ENCODE measurements around the gene CALM3. TPM values are rescaled to one million over a fixed set of nuclear protein-coding genes. Genes with fewer than 3 reads are reported as not detected.

The CALM3 gene
- total and polyA plus RNA-seq, 2 of the 13 experiments (the other 11 are each of a cell fraction or from before 2014, with no cell fraction given): 239 to 258 TPM

DNA sequence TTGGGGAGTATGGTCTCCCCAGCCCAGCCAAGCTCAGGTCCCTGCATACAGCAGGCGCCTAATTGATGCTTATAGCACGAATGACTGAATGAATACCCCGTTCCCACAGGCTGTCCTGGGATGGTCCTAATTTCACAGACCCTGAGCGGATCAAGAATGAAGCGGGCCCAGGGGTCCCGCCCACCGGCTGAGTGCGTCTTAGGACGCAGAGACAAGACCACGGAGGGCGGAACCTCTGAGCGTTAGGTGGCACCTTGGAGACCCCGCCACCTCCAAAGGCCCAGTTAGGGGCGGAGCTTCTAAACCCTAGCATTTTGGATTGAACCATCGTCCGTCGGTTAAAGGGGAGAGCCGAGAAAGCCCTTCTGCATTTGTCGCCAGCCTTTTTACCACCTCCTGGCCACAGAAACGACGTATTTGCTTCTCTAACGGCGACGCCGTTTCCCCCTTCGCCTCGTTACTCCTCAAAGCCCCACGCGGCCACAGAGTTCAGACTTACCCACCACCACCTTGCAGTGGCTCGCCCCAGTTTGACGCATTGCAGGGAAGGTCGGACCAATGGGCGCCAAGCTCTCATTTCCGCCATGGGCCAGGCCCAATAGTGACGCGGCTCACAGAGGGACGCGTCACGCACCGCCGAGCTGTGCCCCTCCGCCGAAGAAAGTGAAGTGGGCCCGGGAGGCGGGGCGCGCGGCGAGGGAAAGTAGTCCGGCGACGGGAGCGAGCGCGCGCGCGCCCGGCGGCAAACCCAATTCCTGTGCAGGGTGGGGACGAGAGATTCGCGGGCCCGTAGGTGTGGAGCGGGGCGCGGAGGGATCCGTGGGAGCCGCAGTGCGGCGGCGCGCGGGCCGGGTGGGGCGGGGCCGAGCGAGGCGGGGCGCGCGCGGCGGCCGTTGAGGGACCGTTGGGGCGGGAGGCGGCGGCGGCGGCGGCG is 479 bp upstream of the CALM3 start (continued):
- TF ChIP-seq RCOR2 (CRISPR knock-in tag; IDR thresholded peaks at IDR 0.05) (peak; percentile 66; the same call in 1 of the 2 replicates), CENPX (CRISPR knock-in tag; IDR thresholded peaks at IDR 0.05) (no peak), ISL2 (CRISPR knock-in tag; IDR thresholded peaks at IDR 0.05) (peak; percentile 62), NFE2 (CRISPR knock-in tag; IDR thresholded peaks at IDR 0.05) (no peak), SP1 (IDR thresholded peaks at IDR 0.05) (no peak), SP1 (CRISPR knock-in tag; IDR thresholded peaks at IDR 0.05) (peak; percentile 97), MBNL3 (CRISPR knock-in tag; conservative IDR thresholded peaks at IDR 0.05) (0 out of 2 replicates have a peak, but pooled peaks have one; percentile 38), NFE2L2 (IDR thresholded peaks at IDR 0.05; ENCODE audit: low read length) (no peak), MBD4 (IDR thresholded peaks at IDR 0.05; ENCODE audit: borderline replicate concordance, low read length) (no peak), ZNF235 (CRISPR knock-in tag; IDR thresholded peaks at IDR 0.05; ENCODE audit: borderline replicate concordance) (no peak), CHD4 (IDR thresholded peaks at IDR 0.05; ENCODE audit: borderline replicate concordance, low read length) (peak; percentile 90), ZNF713 (CRISPR knock-in tag; IDR thresholded peaks at IDR 0.05) (no peak), CREB1 (IDR thresholded peaks at IDR 0.05) (peak; percentile 98), CREB1 (CRISPR knock-in tag; IDR thresholded peaks at IDR 0.05) (peak; percentile 91), ZSCAN22 (CRISPR knock-in tag; IDR thresholded peaks at IDR 0.05) (no peak)
- TF ChIP-seq, protein P1, sequence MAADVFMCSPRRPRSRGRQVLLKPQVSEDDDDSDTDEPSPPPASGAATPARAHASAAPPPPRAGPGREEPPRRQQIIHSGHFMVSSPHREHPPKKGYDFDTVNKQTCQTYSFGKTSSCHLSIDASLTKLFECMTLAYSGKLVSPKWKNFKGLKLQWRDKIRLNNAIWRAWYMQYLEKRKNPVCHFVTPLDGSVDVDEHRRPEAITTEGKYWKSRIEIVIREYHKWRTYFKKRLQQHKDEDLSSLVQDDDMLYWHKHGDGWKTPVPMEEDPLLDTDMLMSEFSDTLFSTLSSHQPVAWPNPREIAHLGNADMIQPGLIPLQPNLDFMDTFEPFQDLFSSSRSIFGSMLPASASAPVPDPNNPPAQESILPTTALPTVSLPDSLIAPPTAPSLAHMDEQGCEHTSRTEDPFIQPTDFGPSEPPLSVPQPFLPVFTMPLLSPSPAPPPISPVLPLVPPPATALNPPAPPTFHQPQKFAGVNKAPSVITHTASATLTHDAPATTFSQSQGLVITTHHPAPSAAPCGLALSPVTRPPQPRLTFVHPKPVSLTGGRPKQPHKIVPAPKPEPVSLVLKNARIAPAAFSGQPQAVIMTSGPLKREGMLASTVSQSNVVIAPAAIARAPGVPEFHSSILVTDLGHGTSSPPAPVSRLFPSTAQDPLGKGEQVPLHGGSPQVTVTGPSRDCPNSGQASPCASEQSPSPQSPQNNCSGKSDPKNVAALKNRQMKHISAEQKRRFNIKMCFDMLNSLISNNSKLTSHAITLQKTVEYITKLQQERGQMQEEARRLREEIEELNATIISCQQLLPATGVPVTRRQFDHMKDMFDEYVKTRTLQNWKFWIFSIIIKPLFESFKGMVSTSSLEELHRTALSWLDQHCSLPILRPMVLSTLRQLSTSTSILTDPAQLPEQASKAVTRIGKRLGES (CRISPR knock-in tag; IDR thresholded peaks at IDR 0.05; ENCODE audit: borderline replicate concordance): no peak
- TF ChIP-seq, protein P2, sequence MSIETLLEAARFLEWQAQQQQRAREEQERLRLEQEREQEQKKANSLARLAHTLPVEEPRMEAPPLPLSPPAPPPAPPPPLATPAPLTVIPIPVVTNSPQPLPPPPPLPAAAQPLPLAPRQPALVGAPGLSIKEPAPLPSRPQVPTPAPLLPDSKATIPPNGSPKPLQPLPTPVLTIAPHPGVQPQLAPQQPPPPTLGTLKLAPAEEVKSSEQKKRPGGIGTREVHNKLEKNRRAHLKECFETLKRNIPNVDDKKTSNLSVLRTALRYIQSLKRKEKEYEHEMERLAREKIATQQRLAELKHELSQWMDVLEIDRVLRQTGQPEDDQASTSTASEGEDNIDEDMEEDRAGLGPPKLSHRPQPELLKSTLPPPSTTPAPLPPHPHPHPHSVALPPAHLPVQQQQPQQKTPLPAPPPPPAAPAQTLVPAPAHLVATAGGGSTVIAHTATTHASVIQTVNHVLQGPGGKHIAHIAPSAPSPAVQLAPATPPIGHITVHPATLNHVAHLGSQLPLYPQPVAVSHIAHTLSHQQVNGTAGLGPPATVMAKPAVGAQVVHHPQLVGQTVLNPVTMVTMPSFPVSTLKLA (IDR thresholded peaks at IDR 0.05): no peak
- TF ChIP-seq, protein P3, sequence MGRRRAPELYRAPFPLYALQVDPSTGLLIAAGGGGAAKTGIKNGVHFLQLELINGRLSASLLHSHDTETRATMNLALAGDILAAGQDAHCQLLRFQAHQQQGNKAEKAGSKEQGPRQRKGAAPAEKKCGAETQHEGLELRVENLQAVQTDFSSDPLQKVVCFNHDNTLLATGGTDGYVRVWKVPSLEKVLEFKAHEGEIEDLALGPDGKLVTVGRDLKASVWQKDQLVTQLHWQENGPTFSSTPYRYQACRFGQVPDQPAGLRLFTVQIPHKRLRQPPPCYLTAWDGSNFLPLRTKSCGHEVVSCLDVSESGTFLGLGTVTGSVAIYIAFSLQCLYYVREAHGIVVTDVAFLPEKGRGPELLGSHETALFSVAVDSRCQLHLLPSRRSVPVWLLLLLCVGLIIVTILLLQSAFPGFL (CRISPR knock-in tag; IDR thresholded peaks at IDR 0.05): no peak
- TF ChIP-seq, protein P4, sequence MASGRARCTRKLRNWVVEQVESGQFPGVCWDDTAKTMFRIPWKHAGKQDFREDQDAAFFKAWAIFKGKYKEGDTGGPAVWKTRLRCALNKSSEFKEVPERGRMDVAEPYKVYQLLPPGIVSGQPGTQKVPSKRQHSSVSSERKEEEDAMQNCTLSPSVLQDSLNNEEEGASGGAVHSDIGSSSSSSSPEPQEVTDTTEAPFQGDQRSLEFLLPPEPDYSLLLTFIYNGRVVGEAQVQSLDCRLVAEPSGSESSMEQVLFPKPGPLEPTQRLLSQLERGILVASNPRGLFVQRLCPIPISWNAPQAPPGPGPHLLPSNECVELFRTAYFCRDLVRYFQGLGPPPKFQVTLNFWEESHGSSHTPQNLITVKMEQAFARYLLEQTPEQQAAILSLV (CRISPR knock-in tag; IDR thresholded peaks at IDR 0.05; ENCODE audit: borderline replicate concordance): peak; percentile 52; the same call in 1 of the 2 replicates
- TF ChIP-seq, protein P5, sequence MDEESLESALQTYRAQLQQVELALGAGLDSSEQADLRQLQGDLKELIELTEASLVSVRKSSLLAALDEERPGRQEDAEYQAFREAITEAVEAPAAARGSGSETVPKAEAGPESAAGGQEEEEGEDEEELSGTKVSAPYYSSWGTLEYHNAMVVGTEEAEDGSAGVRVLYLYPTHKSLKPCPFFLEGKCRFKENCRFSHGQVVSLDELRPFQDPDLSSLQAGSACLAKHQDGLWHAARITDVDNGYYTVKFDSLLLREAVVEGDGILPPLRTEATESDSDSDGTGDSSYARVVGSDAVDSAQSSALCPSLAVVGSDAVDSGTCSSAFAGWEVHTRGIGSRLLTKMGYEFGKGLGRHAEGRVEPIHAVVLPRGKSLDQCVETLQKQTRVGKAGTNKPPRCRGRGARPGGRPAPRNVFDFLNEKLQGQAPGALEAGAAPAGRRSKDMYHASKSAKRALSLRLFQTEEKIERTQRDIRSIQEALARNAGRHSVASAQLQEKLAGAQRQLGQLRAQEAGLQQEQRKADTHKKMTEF (CRISPR knock-in tag; IDR thresholded peaks at IDR 0.05): peak; percentile 93; the same call in 1 of the 2 replicates

Data from HepG2 (cell line).